ENCODE measurements around the gene DNAJB2.

The DNAJB2 gene

GRCh38 chr2:219279151-219279915, at the start of gene DNAJB2:
Gene DNAJB2, plus strand, starts transcription at chr2:219279366. Its CDS starts 468 bp downstream, at chr2:219279834.
- no peak for TF ChIP-seq GATA3 (IDR thresholded peaks at IDR 0.05; ENCODE audit: low read depth, low read length)
- no peak for TF ChIP-seq GATA2 (IDR thresholded peaks at IDR 0.05; ENCODE audit: low read depth, low read length)

- TF ChIP-seq GATA2 (IDR thresholded peaks at IDR 0.05; ENCODE audit: low read depth, low read length) (no peak), GATA3 (IDR thresholded peaks at IDR 0.05; ENCODE audit: low read depth, low read length) (no peak)
Observed at GRCh38 chr2:219230059-219230540, 49.1 kb upstream of the DNAJB2 start.

DNA sequence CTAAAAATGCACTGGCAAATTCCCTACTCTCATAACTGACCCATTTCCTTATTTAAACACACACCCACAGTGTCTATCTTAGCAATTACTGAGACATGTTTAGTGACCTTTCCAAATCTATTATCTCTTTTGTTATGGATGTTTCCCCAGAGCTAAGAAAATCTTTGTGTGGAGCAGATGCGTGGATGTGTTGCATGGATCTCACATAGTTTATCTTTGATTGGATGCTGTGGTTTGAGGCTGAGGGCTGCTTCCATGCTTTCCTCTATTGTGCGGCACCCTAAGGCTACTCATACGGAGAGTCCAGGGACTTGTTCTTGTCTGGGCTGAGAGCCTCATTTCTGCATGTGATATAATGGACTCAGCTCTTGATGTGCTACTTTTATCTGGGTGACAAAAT, 44.8 kb upstream of the DNAJB2 start:
- TF ChIP-seq GATA2 (IDR thresholded peaks at IDR 0.05; ENCODE audit: low read depth, low read length) (no peak), GATA3 (IDR thresholded peaks at IDR 0.05; ENCODE audit: low read depth, low read length) (no peak)

DNA sequence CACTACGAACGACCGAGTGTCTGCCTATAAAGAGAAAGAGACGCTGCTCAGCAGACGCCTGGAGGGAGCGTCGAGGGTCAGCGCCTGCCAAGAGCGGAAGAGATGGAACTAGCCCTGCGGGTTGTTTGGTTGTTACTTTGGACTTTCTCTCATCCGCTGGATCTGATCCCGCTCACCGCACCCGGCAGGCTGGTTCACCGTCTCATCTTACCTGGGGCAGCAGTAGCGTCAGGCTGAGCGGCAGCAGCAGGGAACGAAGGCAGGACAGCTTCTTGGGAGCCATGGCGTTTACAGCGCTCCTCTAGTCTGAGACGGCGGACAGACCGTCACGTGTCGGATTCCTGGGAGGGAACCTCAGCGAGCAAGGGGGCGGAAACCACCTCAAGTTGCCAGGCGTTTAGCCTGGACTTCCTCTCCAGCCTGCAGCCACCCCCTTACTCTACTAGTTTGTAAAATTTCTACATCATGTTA, 35.8 kb upstream of the DNAJB2 start:
- TF ChIP-seq GATA3 (IDR thresholded peaks at IDR 0.05; ENCODE audit: low read depth, low read length) (no peak), GATA2 (IDR thresholded peaks at IDR 0.05; ENCODE audit: low read depth, low read length) (no peak)

DNA sequence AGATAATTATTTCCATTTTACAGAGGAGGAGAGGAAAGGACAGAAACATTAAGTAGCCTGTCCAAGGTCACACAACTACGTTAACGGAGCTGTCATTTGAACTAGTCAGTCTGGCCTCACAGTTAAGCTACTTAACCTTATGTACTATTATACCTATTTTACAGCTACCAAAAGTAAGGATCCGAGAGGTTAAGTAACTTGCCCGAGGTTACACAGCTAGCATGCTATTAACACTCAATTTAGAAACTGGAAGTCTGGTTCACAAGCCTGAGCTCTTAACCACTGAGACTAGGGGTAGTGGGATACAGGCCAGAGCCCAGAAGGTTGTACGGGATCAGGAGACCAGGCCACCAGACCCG, 34.4 kb upstream of the DNAJB2 start:
- TF ChIP-seq GATA3 (IDR thresholded peaks at IDR 0.05; ENCODE audit: low read depth, low read length), result no peak
- no peak for TF ChIP-seq GATA2 (IDR thresholded peaks at IDR 0.05; ENCODE audit: low read depth, low read length)

GRCh38 chr2:219245148-219245898, 33.8 kb upstream of the DNAJB2 start, which contains the start of the genes GLB1L and STK16:
Gene GLB1L, minus strand, starts transcription at chr2:219245444. Its CDS starts 1,871 bp downstream, at chr2:219243573.
Gene STK16, plus strand, starts transcription at chr2:219245479. Its CDS starts 521 bp downstream, at chr2:219246000.
- TF ChIP-seq GATA2 (IDR thresholded peaks at IDR 0.05; ENCODE audit: low read depth, low read length), result no peak
- TF ChIP-seq GATA3 (IDR thresholded peaks at IDR 0.05; ENCODE audit: low read depth, low read length), result no peak

GRCh38 chr2:219245899-219246230, 33.3 kb upstream of the DNAJB2 start:
- TF ChIP-seq GATA3 (IDR thresholded peaks at IDR 0.05; ENCODE audit: low read depth, low read length), result no peak
- TF ChIP-seq GATA2 (IDR thresholded peaks at IDR 0.05; ENCODE audit: low read depth, low read length), result no peak

DNA sequence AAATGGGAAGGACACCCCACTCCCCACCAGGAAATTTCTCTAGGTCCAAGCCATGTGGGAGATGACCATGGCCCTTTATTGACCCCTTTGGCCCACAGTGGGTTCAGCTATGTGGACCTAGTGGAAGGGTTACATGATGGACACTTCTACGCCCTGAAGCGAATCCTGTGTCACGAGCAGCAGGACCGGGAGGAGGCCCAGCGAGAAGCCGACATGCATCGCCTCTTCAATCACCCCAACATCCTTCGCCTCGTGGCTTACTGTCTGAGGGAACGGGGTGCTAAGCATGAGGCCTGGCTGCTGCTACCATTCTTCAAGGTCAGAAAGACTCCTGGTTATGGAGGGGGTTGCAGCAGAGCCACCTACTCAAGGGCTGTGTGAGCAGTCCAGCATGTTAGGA, 32.6 kb upstream of the DNAJB2 start:
- no peak for TF ChIP-seq GATA2 (IDR thresholded peaks at IDR 0.05; ENCODE audit: low read depth, low read length)
- no peak for TF ChIP-seq GATA3 (IDR thresholded peaks at IDR 0.05; ENCODE audit: low read depth, low read length)

DNA sequence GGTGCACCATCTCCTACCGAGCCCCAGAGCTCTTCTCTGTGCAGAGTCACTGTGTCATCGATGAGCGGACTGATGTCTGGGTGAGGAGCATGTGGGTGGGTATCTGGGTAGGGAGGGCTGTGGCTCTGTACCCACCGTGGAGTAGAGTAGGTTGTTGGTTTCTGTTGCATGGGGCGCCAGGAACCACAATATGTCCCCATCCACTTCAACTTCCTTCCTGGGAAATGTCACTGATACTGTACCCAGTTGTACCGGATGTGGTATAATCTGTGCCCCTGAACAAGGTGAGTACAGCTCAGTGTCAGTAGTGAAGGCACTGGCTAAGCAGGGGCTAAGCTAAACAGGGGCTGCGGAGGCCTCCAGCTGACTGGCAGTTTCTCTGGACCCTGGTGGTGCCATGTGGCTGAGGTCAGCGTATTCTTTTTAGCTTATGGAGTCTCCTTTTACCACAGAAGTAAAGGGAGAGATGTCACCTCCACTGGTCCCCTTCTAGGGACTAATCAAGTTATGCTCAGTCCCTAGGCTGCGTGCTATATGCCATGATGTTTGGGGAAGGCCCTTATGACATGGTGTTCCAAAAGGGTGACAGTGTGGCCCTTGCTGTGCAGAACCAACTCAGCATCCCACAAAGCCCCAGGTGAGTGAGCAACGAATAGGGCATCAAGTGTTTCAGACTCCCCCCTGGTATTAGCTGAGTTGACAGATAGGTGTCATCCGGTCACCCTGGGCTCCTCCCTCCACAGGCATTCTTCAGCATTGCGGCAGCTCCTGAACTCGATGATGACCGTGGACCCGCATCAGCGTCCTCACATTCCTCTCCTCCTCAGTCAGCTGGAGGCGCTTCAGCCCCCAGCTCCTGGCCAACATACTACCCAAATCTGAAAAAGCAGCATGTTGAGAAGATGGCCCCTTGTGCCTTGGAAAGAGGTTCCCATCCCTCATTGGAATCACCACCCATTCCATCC, 31.2 kb upstream of the DNAJB2 start:
- TF ChIP-seq GATA3 (IDR thresholded peaks at IDR 0.05; ENCODE audit: low read depth, low read length), result no peak
- no peak for TF ChIP-seq GATA2 (IDR thresholded peaks at IDR 0.05; ENCODE audit: low read depth, low read length)

DNA sequence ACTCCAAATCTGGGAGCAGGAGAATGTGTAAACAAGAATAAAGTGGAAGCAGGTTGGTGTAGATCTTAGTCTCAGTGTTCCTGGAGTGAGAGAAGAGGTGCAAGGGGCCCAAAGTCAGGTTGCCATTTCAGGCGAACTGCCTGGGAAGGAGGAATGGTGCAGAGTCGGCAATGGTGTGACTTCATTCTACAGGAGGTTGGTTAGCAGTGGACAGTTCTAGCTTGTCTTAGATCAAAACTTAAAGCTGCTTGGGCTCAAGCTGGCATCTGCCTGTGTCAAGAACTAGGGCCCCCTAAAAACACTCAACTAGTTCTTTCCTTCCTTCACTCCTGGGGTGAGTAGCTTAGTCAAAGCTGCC, 30.3 kb upstream of the DNAJB2 start:
- TF ChIP-seq GATA3 (IDR thresholded peaks at IDR 0.05; ENCODE audit: low read depth, low read length) (no peak), GATA2 (IDR thresholded peaks at IDR 0.05; ENCODE audit: low read depth, low read length) (no peak)

GRCh38 chr2:219249203-219249980, 29.8 kb upstream of the DNAJB2 start:
- no peak for TF ChIP-seq GATA2 (IDR thresholded peaks at IDR 0.05; ENCODE audit: low read depth, low read length)
- no peak for TF ChIP-seq GATA3 (IDR thresholded peaks at IDR 0.05; ENCODE audit: low read depth, low read length)

- TF ChIP-seq GATA2 (IDR thresholded peaks at IDR 0.05; ENCODE audit: low read depth, low read length) (no peak), GATA3 (IDR thresholded peaks at IDR 0.05; ENCODE audit: low read depth, low read length) (no peak)
Observed at GRCh38 chr2:219250049-219250781, 29.0 kb upstream of the DNAJB2 start.

Measured in SH-SY5Y (cell line).